GM12878 (cell line): Measurements from ENCODE around the gene HCAR1. TPM values are rescaled to one million over a fixed set of nuclear protein-coding genes. Genes with fewer than 3 reads are reported as not detected.

Experiments
- ATAC-seq: fragments of 200-7000 bp; cut with Tn5 transposase; 3 replicates; pipeline ENCODE4 v1.9.1; 2020; ENCODE audit warnings: mild to moderate bottlenecking, moderate library complexity
- BruUV-seq: library from RNA; stranded (reverse); fragments of 400-500 nt; replicated peaks from 2 replicates; lab custom pipeline; 2021; lab: Mats Ljungman, UMichigan
- CTCF ChIA-PET: fragments of 300-600 bp; sonication (Branson Sonifier 250); formaldehyde crosslinking; extraction: SDS; loops from one replicate; lab custom pipeline; 2021; ENCODE audit warnings: inconsistent platforms; lab: Yijun Ruan, JAX
- POLR2A ChIA-PET: fragments of 350-600 bp; formaldehyde crosslinking; extraction: SDS; loops from one replicate; lab custom pipeline; 2021; ENCODE audit warnings: inconsistent platforms; lab: Charles Lee
- RAD21 ChIA-PET: fragments of 300-600 bp; sonication (Branson Sonifier 250); formaldehyde crosslinking; loops from one replicate; lab custom pipeline; 2023; ENCODE audit warnings: antibody characterized with exemption; ENCODE audit not compliant: unreplicated experiment; lab: Charles Lee
- SMC1A ChIA-PET: fragments of 300-600 bp; sonication (Branson Sonifier 250); formaldehyde crosslinking; loops from one replicate; lab custom pipeline; 2023; ENCODE audit not compliant: unreplicated experiment, uncharacterized antibody; lab: Charles Lee
- DNase-seq: peaks from one replicate; pipeline ENCODE4 v3.0.0-alpha.2; 2011; ENCODE audit warnings: low read depth, low spot score
- FAIRE-seq: peaks from 3 replicates; lab custom pipeline; 2011; peaks lifted over from hg19 to GRCh38; lab: Jason Lieb, UNC
- H2AFZ ChIP-seq: 2 replicates; pipeline ENCODE4 v1.6.0; 2011; ENCODE audit warnings: low read depth, low read length, control low read depth; ENCODE audit not compliant: control insufficient read depth
- H3K27ac ChIP-seq: 2 replicates; pipeline ENCODE4 v1.5.1; 2011; ENCODE audit warnings: control low read depth; ENCODE audit not compliant: control insufficient read depth, insufficient read depth
- H3K27me3 ChIP-seq, 2 experiments: replicated peaks in 1 of 2; 2 replicates each; pipeline versions ENCODE4 v1.6.0 to v1.6.1; 2011; ENCODE audit warnings: low read length in 1 of 2; ENCODE audit not compliant: control insufficient read depth in 2 of 2, insufficient read depth in 2 of 2
- H3K36me3 ChIP-seq, 2 experiments: 2 replicates each; pipeline ENCODE4 v1.5.1; 2011; ENCODE audit warnings: low read length in 1 of 2; ENCODE audit not compliant: control insufficient read depth in 2 of 2, insufficient read depth in 2 of 2
- H3K4me1 ChIP-seq: 2 replicates; pipeline ENCODE4 v1.6.1; 2011; ENCODE audit warnings: mild to moderate bottlenecking, low read length, moderate library complexity, mixed read lengths; ENCODE audit not compliant: control insufficient read depth, insufficient read depth
- H3K4me2 ChIP-seq: 2 replicates; pipeline ENCODE4 v1.6.0; 2011; ENCODE audit warnings: control low read depth; ENCODE audit not compliant: control insufficient read depth, insufficient read depth
- H3K4me3 ChIP-seq: fragments of 200-600 bp; sonication (generic); 2 replicates; pipeline ENCODE4 v1.5.1; 2016
- H3K79me2 ChIP-seq: 2 replicates; pipeline ENCODE4 v1.6.0; 2011; ENCODE audit warnings: low read length; ENCODE audit not compliant: control insufficient read depth, insufficient read depth
- H3K9ac ChIP-seq: 2 replicates; pipeline ENCODE4 v1.8.0; 2011; ENCODE audit warnings: low read length, control low read depth, mixed read lengths; ENCODE audit not compliant: control insufficient read depth, insufficient read depth
- H3K9me3 ChIP-seq: replicated peaks from 3 replicates; pipeline ENCODE4 v1.5.1; 2011; ENCODE audit warnings: mild to moderate bottlenecking, low read length; ENCODE audit not compliant: control insufficient read depth, insufficient read depth
- H4K20me1 ChIP-seq: 2 replicates; pipeline ENCODE4 v1.6.0; 2011; ENCODE audit not compliant: control insufficient read depth, insufficient read depth
- ASH2L ChIP-seq: fragments of 300-600, 200-600 bp; sonication (generic); IDR thresholded peaks from 2 replicates; pipeline ENCODE4 v1.6.1; 2017; ENCODE audit warnings: low read depth, mild to moderate bottlenecking, borderline replicate concordance
- CHD2 ChIP-seq: IDR thresholded peaks from 2 replicates; pipeline ENCODE4 v1.6.1; 2011; ENCODE audit warnings: low read depth, low read length, improper control_type of control experiment, borderline replicate concordance
- CHD4 ChIP-seq: fragments of 200-600 bp; sonication (generic); IDR thresholded peaks from 2 replicates; pipeline ENCODE4 v1.6.1; 2016; ENCODE audit warnings: mild to moderate bottlenecking
- GATAD2B ChIP-seq: fragments of 450-650 bp; conservative IDR thresholded peaks from 2 replicates; pipeline ENCODE4 v1.6.1; 2017; ENCODE audit warnings: low read depth, mild to moderate bottlenecking, moderate library complexity
- IKZF1 ChIP-seq: fragments of 450-650 bp; conservative IDR thresholded peaks from 2 replicates; pipeline ENCODE4 v1.6.1; 2017; ENCODE audit warnings: antibody characterized with exemption, mild to moderate bottlenecking
- MEF2A ChIP-seq: IDR thresholded peaks from 2 replicates; pipeline ENCODE4 v1.6.1; 2011; ENCODE audit warnings: low read depth, mild to moderate bottlenecking, low read length, moderate library complexity; ENCODE audit not compliant: insufficient read depth
- PAX5 ChIP-seq: IDR thresholded peaks from 2 replicates; pipeline ENCODE4 v1.6.1; 2011; ENCODE audit warnings: low read depth, low read length, borderline replicate concordance
- SIX5 ChIP-seq: IDR thresholded peaks from 2 replicates; pipeline ENCODE4 v1.6.1; 2011; ENCODE audit warnings: mild to moderate bottlenecking, low read depth, low read length, moderate library complexity; ENCODE audit not compliant: severe bottlenecking
- SMAD5 ChIP-seq: IDR thresholded peaks from 2 replicates; pipeline ENCODE4 v1.6.1; 2016; ENCODE audit warnings: antibody characterized with exemption, low read depth
- SP1 ChIP-seq: IDR thresholded peaks from one replicate; pipeline ENCODE4 v1.6.1; 2011; ENCODE audit warnings: low read depth, low read length
- TBL1XR1 ChIP-seq: IDR thresholded peaks from 2 replicates; pipeline ENCODE4 v1.6.1; 2012; ENCODE audit warnings: low read depth, low read length, improper control_type of control experiment
- TCF12 ChIP-seq: IDR thresholded peaks from 2 replicates; pipeline ENCODE4 v1.6.1; 2011; ENCODE audit warnings: low read depth, mild to moderate bottlenecking, low read length
- TCF3 ChIP-seq: IDR thresholded peaks from 2 replicates; pipeline ENCODE4 v1.6.1; 2012; ENCODE audit warnings: low read depth, mild to moderate bottlenecking, low read length, borderline replicate concordance; ENCODE audit not compliant: insufficient read depth
- ZBTB33 ChIP-seq: fragments of 450-650 bp; IDR thresholded peaks from 2 replicates; pipeline ENCODE4 v1.6.1; 2017; ENCODE audit warnings: mild to moderate bottlenecking
- WGBS: methylation state at CpG from one replicate; pipeline ENCODE4 v1.1.6; 2016; ENCODE audit warnings: low lambda C conversion rate; ENCODE audit not compliant: insufficient replicate concordance, insufficient coverage; ENCODE audit errors: missing lambda C conversion rate; 5-methylcytosine and 5-hydroxymethylcytosine counted together
- in situ Hi-C: fragments of 300-500 bp; cut with MboI; formaldehyde crosslinking; loops from 9 replicates; pipeline ENCODE4 v1.14.3; 2018; ENCODE audit warnings: mixed read lengths
- intact Hi-C: fragments of 100-400 bp; cut with micrococcal nuclease; formaldehyde crosslinking; loops from one replicate; pipeline ENCODE4 v1.14.2; 2022; ENCODE audit not compliant: unreplicated experiment
- polyA plus RNA-seq, 11 experiments: library from polyadenylated mRNA; depleted of rRNA in 4 of 11; unstranded in 6 of 11; stranded (reverse) in 5 of 11; fragments of >200 nt; fragmentation: Nextera tagmentation in 4 of 11; fragmentation: Illumina TruSeq in 1 of 11; extraction: Ambion mirVana in 4 of 11; extraction: Trizol in 1 of 11; gene quantifications; 1 replicate in 1 of 11; 2 replicates in 10 of 11; pipeline versions ENCODE4 v1.2.1 to v1.2.3, GENCODE V29; 2011 to 2016; ENCODE audit warnings: inconsistent platforms in 2 of 11, missing spikeins in 2 of 11, low read depth in 1 of 11
- total RNA-seq, 4 experiments: library from RNA; depleted of rRNA in 3 of 4; stranded (reverse); fragments of >200 nt in 3 of 4; fragmentation: Illumina TruSeq in 1 of 4; extraction: Trizol in 1 of 4; gene quantifications; 2 replicates each; pipeline versions ENCODE4 v1.2.1 to v1.2.3, GENCODE V29; 2013 to 2021
- TF ChIP-seq, protein P1 (sequence below): fragments of 450-650 bp; IDR thresholded peaks from 2 replicates; pipeline ENCODE4 v1.6.1; 2017; ENCODE audit warnings: mild to moderate bottlenecking, low read depth, inconsistent platforms; ENCODE audit not compliant: poor library complexity, severe bottlenecking

The HCAR1 gene
- total and polyA plus RNA-seq, 10 of the 15 experiments (the other 5 are each of a cell fraction or from before 2014, with no cell fraction given): 0.01 to 0.05 (median 0.04) TPM; not detected in 7

GRCh38 chr12:122757568-122757967, 26.9 kb upstream of the HCAR1 start (continued):
- TF ChIP-seq, protein P1, sequence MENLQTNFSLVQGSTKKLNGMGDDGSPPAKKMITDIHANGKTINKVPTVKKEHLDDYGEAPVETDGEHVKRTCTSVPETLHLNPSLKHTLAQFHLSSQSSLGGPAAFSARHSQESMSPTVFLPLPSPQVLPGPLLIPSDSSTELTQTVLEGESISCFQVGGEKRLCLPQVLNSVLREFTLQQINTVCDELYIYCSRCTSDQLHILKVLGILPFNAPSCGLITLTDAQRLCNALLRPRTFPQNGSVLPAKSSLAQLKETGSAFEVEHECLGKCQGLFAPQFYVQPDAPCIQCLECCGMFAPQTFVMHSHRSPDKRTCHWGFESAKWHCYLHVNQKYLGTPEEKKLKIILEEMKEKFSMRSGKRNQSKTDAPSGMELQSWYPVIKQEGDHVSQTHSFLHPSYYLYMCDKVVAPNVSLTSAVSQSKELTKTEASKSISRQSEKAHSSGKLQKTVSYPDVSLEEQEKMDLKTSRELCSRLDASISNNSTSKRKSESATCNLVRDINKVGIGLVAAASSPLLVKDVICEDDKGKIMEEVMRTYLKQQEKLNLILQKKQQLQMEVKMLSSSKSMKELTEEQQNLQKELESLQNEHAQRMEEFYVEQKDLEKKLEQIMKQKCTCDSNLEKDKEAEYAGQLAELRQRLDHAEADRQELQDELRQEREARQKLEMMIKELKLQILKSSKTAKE: no peak
- TF ChIP-seq ZBTB33 (no peak), ASH2L (no peak), TBL1XR1 (no peak)

DNA sequence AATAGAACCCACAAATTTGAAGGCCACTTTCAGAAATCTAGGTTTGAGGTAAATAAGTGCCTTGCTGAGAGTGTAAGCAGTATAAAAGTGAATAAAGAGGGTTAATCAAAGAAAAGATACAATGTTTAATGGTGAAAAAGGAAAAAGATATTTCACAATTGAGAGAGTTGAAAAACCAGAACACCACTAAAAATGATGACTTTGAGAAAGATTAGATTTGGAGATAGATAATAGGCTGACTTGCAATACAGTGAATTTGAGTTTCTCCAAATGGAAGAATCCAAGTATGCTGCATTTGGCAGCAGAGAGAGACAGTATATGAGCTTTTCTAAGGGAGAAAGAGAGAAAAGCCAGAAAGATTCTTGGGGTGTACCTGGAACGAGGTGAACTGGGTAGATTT, 24.1 kb upstream of the HCAR1 start:
- peak overlapping the region; percentile 2; the same call in 1 of the 2 replicates for H3K4me2 ChIP-seq
- H3K79me2 ChIP-seq: peaks cover 27% of the 10 kb centered on the region
- RAD21 ChIA-PET: no interaction called here
- no peak for ATAC-seq
- SMC1A ChIA-PET: interaction anchor here (1.4 kb wide), 1 partner anchor 19 kb away, joined by 4 read pairs; no protein-coding TSS in a partner anchor
- H3K4me1 ChIP-seq: peaks cover 7% of the 10 kb centered on the region
- H3K27ac ChIP-seq: no peak overlapping the region
- no peak for DNase-seq
- CTCF ChIA-PET: interaction anchor here (3.7 kb wide), 1 partner anchor 116 kb away, joined by 38 read pairs; no protein-coding TSS in a partner anchor
- H3K9me3 ChIP-seq: no peaks in the 10 kb centered on the region
- H3K36me3 ChIP-seq: peaks cover 3 to 19% of the 10 kb centered on the region in 2 experiments; a peak in 3 of 4 replicates
- no peaks in the 10 kb centered on the region for H3K27me3 ChIP-seq
- H3K4me3 ChIP-seq: peak overlapping the region; percentile 81; the same call in 1 of the 2 replicates
- POLR2A ChIA-PET: interaction anchor here (0.6 kb wide), 2 partner anchors 24 to 135 kb away, joined by 3 to 4 read pairs; no protein-coding TSS in a partner anchor
- 100% methylated on average over 1 of the region's 1 CpG for WGBS
- intact Hi-C loops (loop anchor here (5.0 kb wide), 2 partner anchors 72 to 352 kb away; no protein-coding TSS in a partner anchor), in situ Hi-C loops (loop anchor here (5.0 kb wide), 1 partner anchor 117 kb away; no protein-coding TSS in a partner anchor)
- no peak overlapping the region for H2AFZ ChIP-seq
- no peaks in the 10 kb centered on the region for H4K20me1 ChIP-seq
- BruUV-seq: no TSS peak
- H3K9ac ChIP-seq: no peak overlapping the region
- no peak for FAIRE-seq
- TF ChIP-seq TCF12: no peak
- TF ChIP-seq MEF2A: no peak
- no peak for TF ChIP-seq SMAD5
- no peak for TF ChIP-seq TCF3
- no peak for TF ChIP-seq IKZF1
- TF ChIP-seq TBL1XR1: no peak
- TF ChIP-seq PAX5: no peak
- TF ChIP-seq SIX5: no peak
- no peak for TF ChIP-seq SP1
- no peak for TF ChIP-seq GATAD2B
- TF ChIP-seq CHD4: no peak
- no peak for TF ChIP-seq CHD2
